HepG2 (cell line): ENCODE measurements around the gene ZKSCAN4. TPM values are rescaled to one million over a fixed set of nuclear protein-coding genes. Genes with fewer than 3 reads are reported as not detected.
A peak's percentile ranks its signal among the peaks of the same experiment; 100 is the strongest.

ENCODE experiments used
- FOXP4 ChIP-seq: sonication (generic); formaldehyde crosslinking; IDR thresholded peaks from 2 replicates; pipeline ENCODE4 v1.4.0; 2020; ENCODE audit warnings: missing genetic modification reagents
- HNF4A ChIP-seq: sonication (generic); formaldehyde crosslinking; IDR thresholded peaks from 2 replicates; pipeline ENCODE4 v1.4.0; 2020; ENCODE audit warnings: missing genetic modification reagents
- PHF21A ChIP-seq: sonication (generic); formaldehyde crosslinking; IDR thresholded peaks from 2 replicates; pipeline ENCODE4 v1.5.0; 2020; ENCODE audit warnings: mild to moderate bottlenecking, missing genetic modification reagents
- RNF2 ChIP-seq: fragments of 450-650 bp; conservative IDR thresholded peaks from 2 replicates; pipeline ENCODE4 v1.6.1; 2016; ENCODE audit warnings: low read depth
- SKI ChIP-seq: fragments of 450-650 bp; IDR thresholded peaks from one replicate; pipeline ENCODE4 v1.6.1; 2018; ENCODE audit warnings: mild to moderate bottlenecking; ENCODE audit not compliant: partially characterized antibody
- ZFP82 ChIP-seq: sonication (generic); formaldehyde crosslinking; IDR thresholded peaks from 2 replicates; pipeline ENCODE4 v1.5.1; 2020; ENCODE audit warnings: mild to moderate bottlenecking, missing genetic modification reagents, borderline replicate concordance
- ZNF629 ChIP-seq: sonication (generic); formaldehyde crosslinking; conservative IDR thresholded peaks from 2 replicates; pipeline ENCODE4 v1.5.0; 2020; ENCODE audit warnings: missing genetic modification reagents
- polyA plus RNA-seq, 8 experiments: library from polyadenylated mRNA; depleted of rRNA in 3 of 8; stranded (reverse) in 7 of 8; unstranded in 1 of 8; fragments of >200 nt; fragmentation: Illumina TruSeq in 4 of 8; extraction: Trizol in 4 of 8; gene quantifications; 2 replicates each; pipeline versions ENCODE4 v1.2.1 to v1.2.3, GENCODE V29; 2011 to 2016; ENCODE audit warnings: low read depth in 4 of 8, missing spikeins in 1 of 8, mixed read lengths in 1 of 8; ENCODE audit not compliant: insufficient read depth in 1 of 8
- total RNA-seq, 5 experiments: library from RNA; depleted of rRNA; stranded (reverse); fragments of >200 nt; fragmentation: Illumina TruSeq; extraction: Trizol; gene quantifications; 2 replicates each; pipeline ENCODE4 v1.2.3, GENCODE V29; 2016; ENCODE audit warnings: low read depth in 1 of 5
- TF ChIP-seq, protein P1 (sequence below): sonication (generic); formaldehyde crosslinking; IDR thresholded peaks from 2 replicates; pipeline ENCODE4 v1.4.0; 2020; ENCODE audit warnings: missing genetic modification reagents
- TF ChIP-seq, protein P2 (sequence below): sonication (generic); formaldehyde crosslinking; IDR thresholded peaks from 2 replicates; pipeline ENCODE4 v1.4.0; 2020; ENCODE audit warnings: missing genetic modification reagents
- TF ChIP-seq, protein P3 (sequence below): IDR thresholded peaks from 2 replicates; pipeline ENCODE4 v1.6.1; 2012; ENCODE audit warnings: inconsistent platforms

ZKSCAN4 gene
- total and polyA plus RNA-seq, 2 of the 13 experiments (the other 11 are each of a cell fraction or from before 2014, with no cell fraction given) = 2.9 to 7.8 TPM

GRCh38 chr6:28207510-28208110 lies 44.5 kb downstream of the ZKSCAN4 start (continued):
- no peak for TF ChIP-seq PHF21A
- no peak for TF ChIP-seq ZFP82 (CRISPR knock-in tag)
- peak; percentile 59; the same call in 1 of the 2 replicates for TF ChIP-seq RNF2
- TF ChIP-seq FOXP4 (CRISPR knock-in tag) = 0 out of 2 replicates have a peak, but pooled peaks have one; percentile 19
- TF ChIP-seq, protein P1, sequence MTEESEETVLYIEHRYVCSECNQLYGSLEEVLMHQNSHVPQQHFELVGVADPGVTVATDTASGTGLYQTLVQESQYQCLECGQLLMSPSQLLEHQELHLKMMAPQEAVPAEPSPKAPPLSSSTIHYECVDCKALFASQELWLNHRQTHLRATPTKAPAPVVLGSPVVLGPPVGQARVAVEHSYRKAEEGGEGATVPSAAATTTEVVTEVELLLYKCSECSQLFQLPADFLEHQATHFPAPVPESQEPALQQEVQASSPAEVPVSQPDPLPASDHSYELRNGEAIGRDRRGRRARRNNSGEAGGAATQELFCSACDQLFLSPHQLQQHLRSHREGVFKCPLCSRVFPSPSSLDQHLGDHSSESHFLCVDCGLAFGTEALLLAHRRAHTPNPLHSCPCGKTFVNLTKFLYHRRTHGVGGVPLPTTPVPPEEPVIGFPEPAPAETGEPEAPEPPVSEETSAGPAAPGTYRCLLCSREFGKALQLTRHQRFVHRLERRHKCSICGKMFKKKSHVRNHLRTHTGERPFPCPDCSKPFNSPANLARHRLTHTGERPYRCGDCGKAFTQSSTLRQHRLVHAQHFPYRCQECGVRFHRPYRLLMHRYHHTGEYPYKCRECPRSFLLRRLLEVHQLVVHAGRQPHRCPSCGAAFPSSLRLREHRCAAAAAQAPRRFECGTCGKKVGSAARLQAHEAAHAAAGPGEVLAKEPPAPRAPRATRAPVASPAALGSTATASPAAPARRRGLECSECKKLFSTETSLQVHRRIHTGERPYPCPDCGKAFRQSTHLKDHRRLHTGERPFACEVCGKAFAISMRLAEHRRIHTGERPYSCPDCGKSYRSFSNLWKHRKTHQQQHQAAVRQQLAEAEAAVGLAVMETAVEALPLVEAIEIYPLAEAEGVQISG (CRISPR knock-in tag) = peak; percentile 27; the same call in 1 of the 2 replicates
- no peak for TF ChIP-seq SKI
- TF ChIP-seq HNF4A (CRISPR knock-in tag) = no peak
- no peak for TF ChIP-seq ZNF629
- TF ChIP-seq, protein P2, sequence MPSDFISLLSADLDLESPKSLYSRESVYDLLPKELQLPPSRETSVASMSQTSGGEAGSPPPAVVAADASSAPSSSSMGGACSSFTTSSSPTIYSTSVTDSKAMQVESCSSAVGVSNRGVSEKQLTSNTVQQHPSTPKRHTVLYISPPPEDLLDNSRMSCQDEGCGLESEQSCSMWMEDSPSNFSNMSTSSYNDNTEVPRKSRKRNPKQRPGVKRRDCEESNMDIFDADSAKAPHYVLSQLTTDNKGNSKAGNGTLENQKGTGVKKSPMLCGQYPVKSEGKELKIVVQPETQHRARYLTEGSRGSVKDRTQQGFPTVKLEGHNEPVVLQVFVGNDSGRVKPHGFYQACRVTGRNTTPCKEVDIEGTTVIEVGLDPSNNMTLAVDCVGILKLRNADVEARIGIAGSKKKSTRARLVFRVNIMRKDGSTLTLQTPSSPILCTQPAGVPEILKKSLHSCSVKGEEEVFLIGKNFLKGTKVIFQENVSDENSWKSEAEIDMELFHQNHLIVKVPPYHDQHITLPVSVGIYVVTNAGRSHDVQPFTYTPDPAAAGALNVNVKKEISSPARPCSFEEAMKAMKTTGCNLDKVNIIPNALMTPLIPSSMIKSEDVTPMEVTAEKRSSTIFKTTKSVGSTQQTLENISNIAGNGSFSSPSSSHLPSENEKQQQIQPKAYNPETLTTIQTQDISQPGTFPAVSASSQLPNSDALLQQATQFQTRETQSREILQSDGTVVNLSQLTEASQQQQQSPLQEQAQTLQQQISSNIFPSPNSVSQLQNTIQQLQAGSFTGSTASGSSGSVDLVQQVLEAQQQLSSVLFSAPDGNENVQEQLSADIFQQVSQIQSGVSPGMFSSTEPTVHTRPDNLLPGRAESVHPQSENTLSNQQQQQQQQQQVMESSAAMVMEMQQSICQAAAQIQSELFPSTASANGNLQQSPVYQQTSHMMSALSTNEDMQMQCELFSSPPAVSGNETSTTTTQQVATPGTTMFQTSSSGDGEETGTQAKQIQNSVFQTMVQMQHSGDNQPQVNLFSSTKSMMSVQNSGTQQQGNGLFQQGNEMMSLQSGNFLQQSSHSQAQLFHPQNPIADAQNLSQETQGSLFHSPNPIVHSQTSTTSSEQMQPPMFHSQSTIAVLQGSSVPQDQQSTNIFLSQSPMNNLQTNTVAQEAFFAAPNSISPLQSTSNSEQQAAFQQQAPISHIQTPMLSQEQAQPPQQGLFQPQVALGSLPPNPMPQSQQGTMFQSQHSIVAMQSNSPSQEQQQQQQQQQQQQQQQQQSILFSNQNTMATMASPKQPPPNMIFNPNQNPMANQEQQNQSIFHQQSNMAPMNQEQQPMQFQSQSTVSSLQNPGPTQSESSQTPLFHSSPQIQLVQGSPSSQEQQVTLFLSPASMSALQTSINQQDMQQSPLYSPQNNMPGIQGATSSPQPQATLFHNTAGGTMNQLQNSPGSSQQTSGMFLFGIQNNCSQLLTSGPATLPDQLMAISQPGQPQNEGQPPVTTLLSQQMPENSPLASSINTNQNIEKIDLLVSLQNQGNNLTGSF (CRISPR knock-in tag) = 0 out of 2 replicates have a peak, but pooled peaks have one; percentile 54
- TF ChIP-seq, protein P3, sequence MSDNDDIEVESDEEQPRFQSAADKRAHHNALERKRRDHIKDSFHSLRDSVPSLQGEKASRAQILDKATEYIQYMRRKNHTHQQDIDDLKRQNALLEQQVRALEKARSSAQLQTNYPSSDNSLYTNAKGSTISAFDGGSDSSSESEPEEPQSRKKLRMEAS = 0 out of 2 replicates have a peak, but pooled peaks have one; percentile 24
- TF ChIP-seq, all 625 proteins: peak for 12
